ENCODE measurements around the gene FAM219B. TPM values are rescaled to one million over a fixed set of nuclear protein-coding genes. Genes with fewer than 3 reads are reported as not detected.
"Not testable (repeated sequence)": the region's sequence is repeated elsewhere in the genome, so short reads cannot be mapped to it uniquely, and the experiment has no call there.

Gene FAM219B
- total and polyA plus RNA-seq, 10 of the 15 experiments (the other 5 are each of a cell fraction or from before 2014, with no cell fraction given), result 7.6 to 53.2 (median 29.4) TPM

DNA sequence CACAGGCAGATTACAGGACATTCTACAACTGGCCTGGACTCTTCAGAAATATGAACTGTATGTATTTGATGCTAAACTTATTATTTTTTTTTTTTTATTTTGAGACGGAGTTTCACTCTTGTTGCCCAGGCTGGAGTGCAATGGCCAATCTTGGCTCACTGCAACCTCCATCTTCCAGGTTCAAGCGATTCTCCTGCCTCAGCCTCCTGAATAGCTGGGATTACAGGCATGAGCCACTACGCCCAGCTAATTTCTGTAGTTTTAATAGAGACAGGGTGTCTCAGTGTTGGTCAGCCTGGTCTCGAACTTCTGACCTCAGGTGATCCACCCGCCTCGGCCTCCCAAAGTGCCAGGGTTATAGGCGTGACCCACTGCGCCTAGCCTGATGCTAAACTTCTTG is 7.1 kb upstream of the FAM219B start:
- DNase-seq (ENCODE audit: low read depth, low spot score); H3K4me3 ChIP-seq; ATAC-seq; H2AFZ ChIP-seq (ENCODE audit: control insufficient read depth, low read depth, low read length); H3K4me2 ChIP-seq (ENCODE audit: control insufficient read depth, insufficient read depth); H4K20me1 ChIP-seq (ENCODE audit: control insufficient read depth, insufficient read depth); H3K27me3 ChIP-seq (replicated peaks in 1 of 2; ENCODE audit: control insufficient read depth in 2 of 2, insufficient read depth in 2 of 2, low read length in 1 of 2); in situ Hi-C loops (cut with MboI); RAD21 ChIA-PET (ENCODE audit: unreplicated experiment); BruUV-seq (replicated peaks); H3K9me3 ChIP-seq (replicated peaks; ENCODE audit: control insufficient read depth, insufficient read depth, low read length); H3K27ac ChIP-seq (ENCODE audit: control insufficient read depth, insufficient read depth); H3K79me2 ChIP-seq (ENCODE audit: control insufficient read depth, insufficient read depth, low read length); H3K4me1 ChIP-seq (ENCODE audit: control insufficient read depth, insufficient read depth, low read length); H3K9ac ChIP-seq (ENCODE audit: control insufficient read depth, insufficient read depth, low read length); intact Hi-C loops (cut with micrococcal nuclease; ENCODE audit: unreplicated experiment); FAIRE-seq: not testable (repeated sequence)
- ChIA-PET POLR2A (interaction anchor here (1.1 kb wide), 1 partner anchor 13 kb away, joined by 3 read pairs; no protein-coding TSS in a partner anchor), CTCF (interaction anchor here (1.0 to 2.4 kb wide), 2 partner anchors 12 to 74 kb away, joined by 3 to 13 read pairs; no protein-coding TSS in a partner anchor), SMC1A (ENCODE audit: uncharacterized antibody, unreplicated experiment) (interaction anchor here (0.6 to 2.5 kb wide), 3 partner anchors 8 to 648 kb away, joined by 4 to 9 read pairs (median 5); no protein-coding TSS in a partner anchor)
- peaks cover 3 to 30% of the 10 kb centered on the region in 2 experiments for H3K36me3 ChIP-seq (ENCODE audit: control insufficient read depth in 2 of 2, insufficient read depth in 2 of 2, low read length in 1 of 2)
- 93% methylated on average over 8 of the region's 8 CpGs for WGBS (ENCODE audit: insufficient coverage, insufficient replicate concordance, low lambda C conversion rate, missing lambda C conversion rate)

DNA sequence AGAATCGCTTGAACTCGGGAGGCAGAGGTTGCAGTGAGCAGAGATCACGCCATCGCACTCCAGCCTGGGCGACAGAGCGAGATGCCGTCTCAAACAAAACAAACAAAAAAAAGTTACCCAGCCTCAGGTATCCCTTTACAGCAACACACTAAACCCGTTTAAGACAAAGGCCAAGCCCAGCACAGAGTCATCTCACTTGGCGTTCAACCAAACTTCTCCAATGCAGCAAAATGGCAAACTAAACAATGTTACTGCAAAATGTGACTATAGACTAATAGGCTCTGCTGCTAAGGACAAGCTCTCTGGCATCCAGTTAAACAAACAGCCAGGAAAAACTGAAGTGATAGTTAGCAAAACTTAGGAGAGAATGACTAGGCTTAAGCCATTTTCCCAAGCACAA is 6.4 kb upstream of the FAM219B start:
- ATAC-seq (no peak), FAIRE-seq (no peak), DNase-seq (ENCODE audit: low read depth, low spot score) (no peak)
- H3K9ac ChIP-seq (ENCODE audit: control insufficient read depth, insufficient read depth, low read length), result no peak overlapping the region
- ChIA-PET CTCF (interaction anchor here (2.4 kb wide), 1 partner anchor 12 kb away, joined by 13 read pairs; no protein-coding TSS in a partner anchor), SMC1A (ENCODE audit: uncharacterized antibody, unreplicated experiment) (interaction anchor here (0.6 to 2.5 kb wide), 3 partner anchors 9 to 648 kb away, joined by 4 to 9 read pairs (median 5); no protein-coding TSS in a partner anchor), RAD21 (ENCODE audit: unreplicated experiment) (no interaction called here), POLR2A (interaction anchor here (1.1 kb wide), 1 partner anchor 12 kb away, joined by 3 read pairs; no protein-coding TSS in a partner anchor)
- no peaks in the 10 kb centered on the region for H3K4me1 ChIP-seq (ENCODE audit: control insufficient read depth, insufficient read depth, low read length)
- H3K9me3 ChIP-seq (replicated peaks; ENCODE audit: control insufficient read depth, insufficient read depth, low read length), result no peaks in the 10 kb centered on the region
- WGBS (ENCODE audit: insufficient coverage, insufficient replicate concordance, low lambda C conversion rate, missing lambda C conversion rate), result 99% methylated on average over 8 of the region's 9 CpGs
- H3K27ac ChIP-seq (ENCODE audit: control insufficient read depth, insufficient read depth), result no peak overlapping the region
- no peaks in the 10 kb centered on the region for H3K27me3 ChIP-seq (replicated peaks in 1 of 2; ENCODE audit: control insufficient read depth in 2 of 2, insufficient read depth in 2 of 2, low read length in 1 of 2)
- H3K4me2 ChIP-seq (ENCODE audit: control insufficient read depth, insufficient read depth), result no peak overlapping the region
- TF ChIP-seq SMC3 (IDR thresholded peaks at IDR 0.05; ENCODE audit: borderline replicate concordance, low read length), result no peak
- TF ChIP-seq TARDBP (IDR thresholded peaks at IDR 0.05; ENCODE audit: borderline replicate concordance), result no peak
- no peak for TF ChIP-seq KLF5 (IDR thresholded peaks at IDR 0.05; ENCODE audit: partially characterized antibody)
- no peak for TF ChIP-seq FOXM1 (IDR thresholded peaks at IDR 0.05; ENCODE audit: low read depth, low read length)
- no peak for TF ChIP-seq YBX1 (IDR thresholded peaks at IDR 0.05)
- TF ChIP-seq, protein P1, sequence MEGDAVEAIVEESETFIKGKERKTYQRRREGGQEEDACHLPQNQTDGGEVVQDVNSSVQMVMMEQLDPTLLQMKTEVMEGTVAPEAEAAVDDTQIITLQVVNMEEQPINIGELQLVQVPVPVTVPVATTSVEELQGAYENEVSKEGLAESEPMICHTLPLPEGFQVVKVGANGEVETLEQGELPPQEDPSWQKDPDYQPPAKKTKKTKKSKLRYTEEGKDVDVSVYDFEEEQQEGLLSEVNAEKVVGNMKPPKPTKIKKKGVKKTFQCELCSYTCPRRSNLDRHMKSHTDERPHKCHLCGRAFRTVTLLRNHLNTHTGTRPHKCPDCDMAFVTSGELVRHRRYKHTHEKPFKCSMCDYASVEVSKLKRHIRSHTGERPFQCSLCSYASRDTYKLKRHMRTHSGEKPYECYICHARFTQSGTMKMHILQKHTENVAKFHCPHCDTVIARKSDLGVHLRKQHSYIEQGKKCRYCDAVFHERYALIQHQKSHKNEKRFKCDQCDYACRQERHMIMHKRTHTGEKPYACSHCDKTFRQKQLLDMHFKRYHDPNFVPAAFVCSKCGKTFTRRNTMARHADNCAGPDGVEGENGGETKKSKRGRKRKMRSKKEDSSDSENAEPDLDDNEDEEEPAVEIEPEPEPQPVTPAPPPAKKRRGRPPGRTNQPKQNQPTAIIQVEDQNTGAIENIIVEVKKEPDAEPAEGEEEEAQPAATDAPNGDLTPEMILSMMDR (IDR thresholded peaks at IDR 0.05 in 2 of 3, conservative IDR thresholded peaks at IDR 0.05 in 1 of 3; ENCODE audit: control insufficient read depth in 2 of 3, extremely low read depth in 1 of 3, insufficient read depth in 1 of 3, low read depth in 3 of 3, low read length in 3 of 3), result no peak
- TF ChIP-seq NFIC (IDR thresholded peaks at IDR 0.05; ENCODE audit: low read depth, low read length), result no peak
- no peak for TF ChIP-seq SREBF1 (IDR thresholded peaks at IDR 0.05; ENCODE audit: low read length)
- TF ChIP-seq NBN (IDR thresholded peaks at IDR 0.05), result no peak
- TF ChIP-seq, protein P2, sequence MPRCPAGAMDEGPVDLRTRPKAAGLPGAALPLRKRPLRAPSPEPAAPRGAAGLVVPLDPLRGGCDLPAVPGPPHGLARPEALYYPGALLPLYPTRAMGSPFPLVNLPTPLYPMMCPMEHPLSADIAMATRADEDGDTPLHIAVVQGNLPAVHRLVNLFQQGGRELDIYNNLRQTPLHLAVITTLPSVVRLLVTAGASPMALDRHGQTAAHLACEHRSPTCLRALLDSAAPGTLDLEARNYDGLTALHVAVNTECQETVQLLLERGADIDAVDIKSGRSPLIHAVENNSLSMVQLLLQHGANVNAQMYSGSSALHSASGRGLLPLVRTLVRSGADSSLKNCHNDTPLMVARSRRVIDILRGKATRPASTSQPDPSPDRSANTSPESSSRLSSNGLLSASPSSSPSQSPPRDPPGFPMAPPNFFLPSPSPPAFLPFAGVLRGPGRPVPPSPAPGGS (IDR thresholded peaks at IDR 0.05; ENCODE audit: borderline replicate concordance, insufficient read depth, low read depth, low read length, poor library complexity, severe bottlenecking), result no peak
- no peak for TF ChIP-seq POU2F2 (IDR thresholded peaks at IDR 0.05; ENCODE audit: borderline replicate concordance, low read depth, low read length)
- TF ChIP-seq STAT1 (conservative IDR thresholded peaks at IDR 0.05), result no peak
- TF ChIP-seq ZNF622 (IDR thresholded peaks at IDR 0.05), result no peak
- BruUV-seq (replicated peaks), result no TSS peak
- H2AFZ ChIP-seq (ENCODE audit: control insufficient read depth, low read depth, low read length), result no peak overlapping the region
- H3K36me3 ChIP-seq (ENCODE audit: control insufficient read depth in 2 of 2, insufficient read depth in 2 of 2, low read length in 1 of 2), result peaks cover 3 to 27% of the 10 kb centered on the region in 2 experiments
- H3K79me2 ChIP-seq (ENCODE audit: control insufficient read depth, insufficient read depth, low read length), result no peaks in the 10 kb centered on the region
- in situ Hi-C loops (cut with MboI), result no loop called here
- no peaks in the 10 kb centered on the region for H4K20me1 ChIP-seq (ENCODE audit: control insufficient read depth, insufficient read depth)
- no peak overlapping the region for H3K4me3 ChIP-seq
- intact Hi-C loops (cut with micrococcal nuclease; ENCODE audit: unreplicated experiment), result no loop called here

All from GM12878 (cell line).